Activated CD4-positive, alpha-beta memory T cell treated with anti-CD3 and anti-CD28 coated beads, Interleukin-2, amount 10 ng/mL, durations not matched to agents 7 days and 5 days (primary cell): ENCODE data around the gene TMEM59L. TPM values are rescaled to one million over a fixed set of nuclear protein-coding genes. Genes with fewer than 3 reads are reported as not detected.

Experiments
- CTCF ChIA-PET: fragments of 350-600 bp; sonication (Branson Sonifier 250); formaldehyde crosslinking; loops from one replicate; lab custom pipeline; 2021; ENCODE audit warnings: antibody characterized with exemption, inconsistent platforms; lab: Charles Lee
- POLR2A ChIA-PET: fragments of 350-600 bp; sonication (Branson Sonifier 250); formaldehyde crosslinking; loops from one replicate; lab custom pipeline; 2021; ENCODE audit warnings: antibody characterized with exemption; lab: Charles Lee
- DNase-seq: peaks from one replicate; pipeline ENCODE4 v3.0.0-alpha.2; 2020
- H3K27ac Mint-ChIP-seq: one replicate; pipeline ENCODE4 v1.8.0; 2021; ENCODE audit warnings: mild to moderate bottlenecking, mixed read lengths
- H3K27me3 Mint-ChIP-seq: one replicate; pipeline ENCODE4 v1.8.0; 2021; ENCODE audit warnings: mixed read lengths
- H3K36me3 Mint-ChIP-seq: one replicate; pipeline ENCODE4 v1.8.0; 2021; ENCODE audit warnings: low read depth, mixed read lengths
- H3K4me1 Mint-ChIP-seq: one replicate; pipeline ENCODE4 v1.8.0; 2021; ENCODE audit warnings: mixed read lengths
- H3K4me3 Mint-ChIP-seq: one replicate; pipeline ENCODE4 v1.8.0; 2021; ENCODE audit warnings: mild to moderate bottlenecking, mixed read lengths
- H3K9me3 Mint-ChIP-seq: one replicate; pipeline ENCODE4 v1.8.0; 2021; ENCODE audit warnings: mixed read lengths
- total RNA-seq, 2 experiments: library from RNA; stranded (reverse); gene quantifications; one replicate each; pipeline ENCODE4 v1.2.3, GENCODE V29; 2021

The TMEM59L gene
- total RNA-seq, 2 experiments from 2014 or later, result 0.13 TPM; not detected in 1

GRCh38 chr19:18639706-18640243 is 27.1 kb downstream of the TMEM59L start:
- H3K9me3 Mint-ChIP-seq, result no peaks in the 10 kb centered on the region
- ChIA-PET POLR2A (no interaction called here), CTCF (interaction anchor here (0.6 to 1.5 kb wide), 4 partner anchors 45 to 350 kb away, joined by 3 to 4 read pairs (median 3); partner anchors contain the start of genes COPE, DDX49 and REX1BD)
- H3K27me3 Mint-ChIP-seq, result peaks cover 3% of the 10 kb centered on the region
- H3K36me3 Mint-ChIP-seq, result no peaks in the 10 kb centered on the region
- H3K4me1 Mint-ChIP-seq, result peaks cover 37% of the 10 kb centered on the region
- H3K27ac Mint-ChIP-seq, result no peak overlapping the region
- no peak for DNase-seq
- no peak overlapping the region for H3K4me3 Mint-ChIP-seq

DNA sequence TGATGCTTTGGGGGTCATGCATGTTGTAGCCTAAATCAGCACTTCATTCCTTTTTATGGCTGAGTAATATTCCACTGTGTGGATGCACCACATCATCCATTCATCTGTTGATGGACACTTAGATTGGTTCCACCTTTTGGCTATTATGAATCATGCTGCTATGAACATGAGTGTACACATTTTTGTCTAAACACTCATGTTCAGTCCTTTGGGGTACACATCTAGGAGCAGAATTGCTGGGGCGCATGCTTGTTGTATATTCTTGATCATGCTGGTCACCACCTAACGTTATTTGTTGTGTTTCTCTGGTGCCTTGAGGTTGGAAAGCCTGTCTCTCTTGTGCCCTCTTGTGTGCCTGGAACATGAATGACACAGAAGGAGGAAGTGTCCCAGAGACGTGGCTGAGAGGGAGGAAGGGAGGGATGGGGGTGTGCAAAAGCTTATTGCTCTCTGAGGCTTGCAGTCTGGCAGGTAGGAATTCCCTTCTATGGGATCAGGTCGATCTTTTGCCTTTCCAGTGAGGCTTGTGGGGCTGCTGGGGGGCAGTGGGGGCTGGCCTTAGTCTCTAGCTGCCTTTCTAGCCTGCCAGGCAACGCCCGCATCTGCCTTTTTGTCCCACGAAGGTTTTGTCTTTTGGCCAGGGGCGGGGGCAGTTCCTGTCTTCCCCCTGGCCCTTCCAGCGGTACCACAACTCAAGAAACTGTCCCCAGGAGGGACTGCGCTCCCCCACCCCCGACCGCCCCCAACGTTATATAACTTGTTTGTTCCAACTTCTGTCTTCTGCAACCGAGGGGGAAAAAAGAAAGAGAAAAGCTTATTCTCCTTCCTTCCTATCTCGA is 31.7 kb downstream of the TMEM59L start:
- ChIA-PET POLR2A (interaction anchor here (0.8 kb wide), 1 partner anchor 187 kb away, joined by 4 read pairs; the partner anchor contains the start of gene UPF1), CTCF (interaction anchor here (0.7 kb wide), 1 partner anchor 153 kb away, joined by 3 read pairs; no protein-coding TSS in a partner anchor)
- Mint-ChIP-seq H3K4me1 (peaks cover 6% of the 10 kb centered on the region), H3K9me3 (no peaks in the 10 kb centered on the region), H3K4me3 (no peak overlapping the region), H3K27ac (no peak overlapping the region), H3K36me3 (no peaks in the 10 kb centered on the region), H3K27me3 (no peaks in the 10 kb centered on the region)
- DNase-seq, result no peak

DNA sequence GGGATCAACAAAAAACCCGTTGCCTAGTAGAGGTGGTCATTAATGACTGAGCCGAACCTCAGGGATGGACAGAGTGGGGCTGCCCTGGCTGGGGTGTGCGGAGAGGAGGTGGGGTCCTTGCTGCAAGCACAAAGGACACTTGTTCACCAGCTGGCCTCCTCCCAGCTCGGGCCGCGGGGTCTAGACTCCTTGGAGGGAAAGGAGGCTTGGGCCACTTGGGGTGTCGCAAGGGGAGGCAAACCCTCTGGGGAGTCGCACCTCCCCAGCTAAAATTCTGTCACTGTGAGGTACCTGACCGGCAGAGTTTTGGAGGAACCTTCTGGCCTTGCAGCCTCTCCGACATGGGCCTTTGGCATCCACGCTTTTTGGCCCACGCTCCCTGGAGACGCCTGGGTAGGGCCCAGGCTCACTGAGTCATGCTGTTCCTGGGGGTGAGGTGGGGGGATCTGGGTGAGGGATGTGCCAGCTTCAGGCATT is 32.4 kb downstream of the TMEM59L start:
- no peaks in the 10 kb centered on the region for H3K27me3 Mint-ChIP-seq
- H3K9me3 Mint-ChIP-seq, result no peaks in the 10 kb centered on the region
- peaks cover 3% of the 10 kb centered on the region for H3K4me1 Mint-ChIP-seq
- no peak for DNase-seq
- ChIA-PET CTCF (interaction anchor here (0.7 kb wide), 1 partner anchor 154 kb away, joined by 3 read pairs; no protein-coding TSS in a partner anchor), POLR2A (interaction anchor here (0.8 kb wide), 1 partner anchor 186 kb away, joined by 4 read pairs; the partner anchor contains the start of gene UPF1)
- H3K4me3 Mint-ChIP-seq, result no peak overlapping the region
- no peak overlapping the region for H3K27ac Mint-ChIP-seq
- no peaks in the 10 kb centered on the region for H3K36me3 Mint-ChIP-seq

DNA sequence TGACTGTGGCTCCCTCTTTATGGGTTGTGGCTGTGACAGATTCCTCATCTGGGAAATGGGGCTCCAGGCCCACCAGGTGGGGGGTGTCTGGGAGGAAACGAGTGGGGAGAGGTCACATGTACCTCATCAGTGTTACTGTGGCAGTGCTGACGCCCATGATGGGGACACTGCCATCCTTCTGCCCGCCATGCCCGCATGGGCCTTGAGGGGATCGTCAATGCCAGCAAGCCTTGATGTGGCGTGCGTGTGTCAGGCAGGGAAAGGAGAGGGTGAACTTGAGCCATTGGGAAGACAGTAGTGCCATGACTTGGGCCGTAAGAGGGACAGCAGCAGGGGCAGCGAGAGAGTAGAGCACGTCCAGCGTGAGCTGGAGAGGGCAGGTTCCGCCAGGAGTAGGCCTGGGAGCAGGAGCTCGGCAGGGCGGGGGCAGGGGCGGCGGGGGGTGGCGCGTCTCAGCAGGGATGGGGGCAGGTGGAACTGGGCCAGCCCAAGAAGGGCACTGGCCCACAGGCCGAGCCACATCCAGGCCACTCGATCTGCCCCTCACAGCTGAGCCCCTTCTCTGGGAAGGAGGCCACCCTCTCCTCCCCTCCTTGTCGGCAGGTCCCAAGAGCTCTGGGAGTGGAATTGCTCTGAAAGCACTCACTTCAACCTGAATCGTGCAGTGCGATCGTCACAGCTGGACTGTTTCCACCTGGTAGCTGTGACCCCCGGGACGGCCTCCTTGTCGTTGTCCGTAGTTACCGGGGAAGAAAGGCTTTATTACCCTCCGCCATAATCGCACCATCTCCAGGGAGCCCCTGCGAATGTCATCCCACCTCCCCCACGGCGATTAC is 34.1 kb downstream of the TMEM59L start:
- no peak overlapping the region for H3K4me3 Mint-ChIP-seq
- no peak for DNase-seq
- H3K9me3 Mint-ChIP-seq, result no peaks in the 10 kb centered on the region
- H3K36me3 Mint-ChIP-seq, result no peaks in the 10 kb centered on the region
- peaks cover 3% of the 10 kb centered on the region for H3K4me1 Mint-ChIP-seq
- H3K27me3 Mint-ChIP-seq, result no peaks in the 10 kb centered on the region
- POLR2A ChIA-PET, result no interaction called here
- H3K27ac Mint-ChIP-seq, result no peak overlapping the region
- CTCF ChIA-PET, result no interaction called here

DNA sequence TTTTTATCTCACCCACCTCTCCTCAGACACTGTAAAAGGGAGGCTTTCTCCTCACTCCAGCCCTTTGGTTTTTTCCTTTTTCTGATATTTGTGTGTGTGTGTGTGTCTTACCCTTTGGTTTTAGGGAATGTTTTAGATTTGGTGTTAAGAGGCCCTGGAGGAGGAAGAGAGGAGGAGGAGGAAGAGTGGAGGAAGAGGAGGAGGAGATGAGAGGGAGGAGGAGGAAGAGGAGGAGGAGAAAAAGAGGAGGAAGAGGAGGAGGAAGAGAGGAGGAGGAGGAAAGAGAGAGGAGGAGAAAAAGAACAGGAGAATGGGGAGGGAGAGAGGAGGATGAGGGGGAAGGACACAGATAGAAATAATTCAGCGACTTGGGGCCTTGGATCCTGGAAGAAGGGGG is 34.7 kb downstream of the TMEM59L start:
- peaks cover 3% of the 10 kb centered on the region for H3K4me1 Mint-ChIP-seq
- no peaks in the 10 kb centered on the region for H3K27me3 Mint-ChIP-seq
- ChIA-PET POLR2A (no interaction called here), CTCF (no interaction called here)
- H3K36me3 Mint-ChIP-seq, result no peaks in the 10 kb centered on the region
- no peak for DNase-seq
- H3K27ac Mint-ChIP-seq, result no peak overlapping the region
- no peaks in the 10 kb centered on the region for H3K9me3 Mint-ChIP-seq
- no peak overlapping the region for H3K4me3 Mint-ChIP-seq

- no peak overlapping the region for H3K4me3 Mint-ChIP-seq
- H3K9me3 Mint-ChIP-seq, result no peaks in the 10 kb centered on the region
- H3K27ac Mint-ChIP-seq, result no peak overlapping the region
- peaks cover 3% of the 10 kb centered on the region for H3K4me1 Mint-ChIP-seq
- DNase-seq, result no peak
- ChIA-PET POLR2A (no interaction called here), CTCF (no interaction called here)
- no peaks in the 10 kb centered on the region for H3K36me3 Mint-ChIP-seq
- H3K27me3 Mint-ChIP-seq, result no peaks in the 10 kb centered on the region
Measured at GRCh38 chr19:18647807-18648206, 35.1 kb downstream of the TMEM59L start.

- Mint-ChIP-seq H3K4me1 (peaks cover 3% of the 10 kb centered on the region), H3K27ac (no peak overlapping the region), H3K27me3 (no peaks in the 10 kb centered on the region), H3K4me3 (no peak overlapping the region), H3K36me3 (no peaks in the 10 kb centered on the region), H3K9me3 (no peaks in the 10 kb centered on the region)
- POLR2A ChIA-PET, result interaction anchor here (0.6 kb wide), 1 partner anchor 59 kb away, joined by 3 read pairs; no protein-coding TSS in a partner anchor
- CTCF ChIA-PET, result no interaction called here
- DNase-seq, result no peak
Measured at GRCh38 chr19:18648973-18649315, 36.3 kb downstream of the TMEM59L start.

GRCh38 chr19:18649371-18650020 is 36.8 kb downstream of the TMEM59L start:
- Mint-ChIP-seq H3K27me3 (no peaks in the 10 kb centered on the region), H3K4me1 (no peaks in the 10 kb centered on the region), H3K36me3 (no peaks in the 10 kb centered on the region), H3K4me3 (no peak overlapping the region), H3K9me3 (no peaks in the 10 kb centered on the region), H3K27ac (no peak overlapping the region)
- DNase-seq, result no peak
- CTCF ChIA-PET, result no interaction called here
- POLR2A ChIA-PET, result no interaction called here

DNA sequence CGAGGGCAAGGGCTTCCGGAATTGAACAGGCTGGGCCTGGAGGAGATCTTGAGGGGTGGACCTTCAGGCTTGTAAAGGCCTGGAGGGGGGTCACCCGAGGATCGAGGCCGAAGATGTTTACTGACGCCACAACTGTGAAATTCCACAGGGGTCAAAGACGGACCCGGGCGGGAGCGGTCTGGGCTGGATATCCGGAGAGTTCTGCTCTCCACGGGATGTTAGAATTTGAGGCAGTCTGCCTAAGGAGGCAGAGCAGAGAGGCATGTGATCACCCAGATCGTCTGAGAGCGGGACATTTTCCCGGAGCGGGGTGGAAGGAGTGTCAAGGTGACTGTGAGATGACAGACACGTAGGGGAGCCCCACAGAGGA is 37.3 kb downstream of the TMEM59L start:
- no peak overlapping the region for H3K27ac Mint-ChIP-seq
- ChIA-PET CTCF (no interaction called here), POLR2A (no interaction called here)
- no peaks in the 10 kb centered on the region for H3K36me3 Mint-ChIP-seq
- H3K4me3 Mint-ChIP-seq, result no peak overlapping the region
- no peak for DNase-seq
- no peaks in the 10 kb centered on the region for H3K4me1 Mint-ChIP-seq
- no peaks in the 10 kb centered on the region for H3K27me3 Mint-ChIP-seq
- no peaks in the 10 kb centered on the region for H3K9me3 Mint-ChIP-seq

GRCh38 chr19:18650468-18651041 is 37.9 kb downstream of the TMEM59L start:
- Mint-ChIP-seq H3K27me3 (no peaks in the 10 kb centered on the region), H3K36me3 (no peaks in the 10 kb centered on the region), H3K27ac (no peak overlapping the region), H3K4me1 (no peaks in the 10 kb centered on the region), H3K9me3 (no peaks in the 10 kb centered on the region), H3K4me3 (no peak overlapping the region)
- DNase-seq, result no peak
- ChIA-PET CTCF (no interaction called here), POLR2A (no interaction called here)

GRCh38 chr19:18651300-18651699 is 38.6 kb downstream of the TMEM59L start:
- H3K9me3 Mint-ChIP-seq, result no peaks in the 10 kb centered on the region
- ChIA-PET CTCF (no interaction called here), POLR2A (no interaction called here)
- H3K4me3 Mint-ChIP-seq, result no peak overlapping the region
- no peak for DNase-seq
- H3K4me1 Mint-ChIP-seq, result no peaks in the 10 kb centered on the region
- H3K36me3 Mint-ChIP-seq, result no peaks in the 10 kb centered on the region
- H3K27me3 Mint-ChIP-seq, result no peaks in the 10 kb centered on the region
- H3K27ac Mint-ChIP-seq, result no peak overlapping the region

GRCh38 chr19:18651733-18652132 is 39.1 kb downstream of the TMEM59L start:
- H3K36me3 Mint-ChIP-seq, result no peaks in the 10 kb centered on the region
- H3K4me3 Mint-ChIP-seq, result no peak overlapping the region
- H3K27me3 Mint-ChIP-seq, result no peaks in the 10 kb centered on the region
- no peak overlapping the region for H3K27ac Mint-ChIP-seq
- no peaks in the 10 kb centered on the region for H3K4me1 Mint-ChIP-seq
- ChIA-PET CTCF (no interaction called here), POLR2A (no interaction called here)
- DNase-seq, result no peak
- no peaks in the 10 kb centered on the region for H3K9me3 Mint-ChIP-seq
